GM10266 (cell line): ENCODE results near the gene S100A10.

Source experiments
- DNase-seq: peaks from one replicate; pipeline ENCODE4 v3.0.0; 2012; ENCODE audit errors: extremely low spot score
- TF ChIP-seq, protein P1 (sequence below): IDR thresholded peaks from 2 replicates; pipeline ENCODE4 v1.5.1; 2012; ENCODE audit warnings: mild to moderate bottlenecking, low read depth; ENCODE audit not compliant: control insufficient read depth, insufficient read depth; ENCODE audit errors: missing control alignments

The S100A10 gene

DNA sequence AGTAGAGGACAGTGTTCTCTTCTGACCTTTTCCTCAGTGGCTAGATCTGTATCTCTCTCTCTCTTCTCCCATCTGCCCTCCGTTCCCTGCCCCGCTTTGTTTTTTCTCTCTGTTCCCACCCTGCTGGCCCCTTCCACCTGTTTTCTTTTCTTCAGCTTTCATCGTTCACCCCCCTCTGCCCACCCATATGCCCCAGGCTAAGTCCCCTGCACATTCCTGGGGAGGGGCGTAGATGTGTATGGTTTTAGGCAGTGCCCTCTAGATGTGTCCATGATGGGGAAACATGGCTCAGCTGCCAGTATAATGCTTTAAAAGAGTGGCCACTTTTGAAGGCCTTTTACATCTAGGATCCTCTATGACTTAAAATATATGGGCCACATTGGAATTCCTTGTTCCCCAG is 29.6 kb upstream of the S100A10 start:
- TF ChIP-seq, protein P1, sequence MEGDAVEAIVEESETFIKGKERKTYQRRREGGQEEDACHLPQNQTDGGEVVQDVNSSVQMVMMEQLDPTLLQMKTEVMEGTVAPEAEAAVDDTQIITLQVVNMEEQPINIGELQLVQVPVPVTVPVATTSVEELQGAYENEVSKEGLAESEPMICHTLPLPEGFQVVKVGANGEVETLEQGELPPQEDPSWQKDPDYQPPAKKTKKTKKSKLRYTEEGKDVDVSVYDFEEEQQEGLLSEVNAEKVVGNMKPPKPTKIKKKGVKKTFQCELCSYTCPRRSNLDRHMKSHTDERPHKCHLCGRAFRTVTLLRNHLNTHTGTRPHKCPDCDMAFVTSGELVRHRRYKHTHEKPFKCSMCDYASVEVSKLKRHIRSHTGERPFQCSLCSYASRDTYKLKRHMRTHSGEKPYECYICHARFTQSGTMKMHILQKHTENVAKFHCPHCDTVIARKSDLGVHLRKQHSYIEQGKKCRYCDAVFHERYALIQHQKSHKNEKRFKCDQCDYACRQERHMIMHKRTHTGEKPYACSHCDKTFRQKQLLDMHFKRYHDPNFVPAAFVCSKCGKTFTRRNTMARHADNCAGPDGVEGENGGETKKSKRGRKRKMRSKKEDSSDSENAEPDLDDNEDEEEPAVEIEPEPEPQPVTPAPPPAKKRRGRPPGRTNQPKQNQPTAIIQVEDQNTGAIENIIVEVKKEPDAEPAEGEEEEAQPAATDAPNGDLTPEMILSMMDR: no peak

DNA sequence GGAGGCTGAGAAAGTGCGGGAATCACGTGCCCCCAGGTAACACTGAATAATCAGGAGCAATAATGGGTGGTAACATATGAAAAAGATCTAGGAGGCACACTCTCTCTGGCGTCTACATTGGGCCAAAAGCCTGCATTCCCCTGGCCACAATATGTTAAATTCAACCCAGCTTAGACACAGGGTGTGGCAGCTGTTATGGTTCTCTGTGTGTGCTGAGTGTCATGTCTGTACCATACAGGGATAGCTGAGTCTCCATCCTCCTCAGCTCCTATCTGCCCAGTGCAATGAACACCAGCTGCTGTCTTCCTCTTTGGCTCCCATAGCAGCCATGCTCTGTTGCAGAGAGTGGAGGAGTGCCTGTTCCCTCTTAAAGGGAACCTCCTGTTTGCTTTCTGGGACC is 28.8 kb upstream of the S100A10 start:
- TF ChIP-seq, protein P1: no peak
- no peak for DNase-seq

More for the DNA sequence above, 29.6 kb upstream of the S100A10 start:
- DNase-seq: no peak

DNA sequence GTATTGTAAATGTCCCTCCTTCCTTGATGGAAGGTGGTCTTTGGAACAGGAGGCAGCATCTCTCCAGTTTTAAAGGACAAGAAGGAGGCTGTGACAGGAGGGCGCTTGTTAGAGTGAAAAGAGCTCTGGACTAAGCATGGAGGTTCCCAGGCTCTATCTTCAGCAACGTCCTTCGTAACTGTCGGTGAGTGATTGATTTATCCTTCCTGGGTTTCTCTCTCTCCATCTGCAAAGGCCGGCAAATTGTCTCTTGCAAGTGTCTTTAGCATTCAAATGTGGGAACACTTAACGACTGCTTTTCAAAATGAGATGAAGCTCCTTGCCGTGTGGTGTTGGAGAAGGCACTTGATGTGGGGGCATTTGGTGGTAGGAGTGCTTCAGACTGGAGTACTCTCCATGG is 27.9 kb upstream of the S100A10 start:
- DNase-seq: no peak
- TF ChIP-seq, protein P1: no peak

DNA sequence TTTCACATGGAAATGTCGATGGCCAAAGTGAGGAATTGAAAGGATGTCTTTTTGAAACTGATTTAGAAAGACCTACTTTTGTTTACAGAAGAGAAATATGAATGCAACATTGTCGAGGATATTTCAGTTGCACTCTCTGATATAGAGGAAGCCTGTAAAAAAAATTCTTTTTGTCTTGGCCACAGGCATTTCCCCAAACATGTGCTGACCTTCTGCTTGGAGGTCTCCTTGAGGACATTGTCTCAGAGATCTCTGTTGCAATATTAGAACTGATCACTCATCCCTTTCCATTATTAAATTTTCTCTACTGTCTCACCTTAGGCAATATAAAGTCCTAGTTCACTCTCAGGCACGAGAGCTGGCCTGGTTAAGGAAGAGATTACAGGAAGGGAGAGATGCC is 27.2 kb upstream of the S100A10 start:
- no peak for DNase-seq
- TF ChIP-seq, protein P1: no peak

DNA sequence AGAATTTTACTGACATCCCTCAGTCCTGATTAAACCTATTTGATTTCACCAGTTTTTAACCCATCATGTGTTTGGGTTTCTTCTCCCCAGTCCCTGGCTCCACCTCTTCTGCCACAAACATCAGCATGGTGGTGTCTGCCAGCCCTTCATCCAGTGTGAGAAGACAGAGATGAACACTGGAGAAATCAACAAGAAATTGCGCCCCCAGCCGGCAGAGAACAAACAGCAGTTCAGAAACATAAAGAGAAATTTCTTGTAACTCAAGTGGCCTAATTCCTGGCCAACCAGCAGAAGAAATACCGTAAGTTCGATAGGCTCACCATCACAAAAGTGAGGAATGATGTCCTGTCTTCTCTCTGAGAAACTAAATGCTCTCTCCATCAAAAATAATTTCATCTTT is 24.9 kb upstream of the S100A10 start:
- no peak for DNase-seq
- TF ChIP-seq, protein P1: peak; percentile 36

DNA sequence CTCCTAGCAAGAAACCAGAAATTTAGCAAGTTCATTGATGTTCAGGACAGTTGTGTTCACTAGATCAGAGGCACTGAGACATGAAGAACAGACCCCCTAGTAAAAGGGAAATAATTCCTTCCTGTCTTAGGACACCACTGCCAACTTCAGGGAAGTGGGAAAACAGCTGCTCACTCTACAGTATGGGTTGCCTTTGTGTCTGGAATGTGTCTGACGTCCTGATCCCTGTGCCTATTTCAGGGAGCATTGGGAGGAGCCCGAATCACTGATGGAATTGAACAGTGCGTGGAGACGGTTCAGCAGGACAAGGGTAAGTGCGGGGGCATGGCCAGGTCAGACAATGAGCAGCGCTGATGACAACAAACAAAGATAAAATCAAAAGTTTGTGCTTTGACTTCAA is 22.1 kb upstream of the S100A10 start:
- DNase-seq: no peak
- TF ChIP-seq, protein P1: no peak

DNA sequence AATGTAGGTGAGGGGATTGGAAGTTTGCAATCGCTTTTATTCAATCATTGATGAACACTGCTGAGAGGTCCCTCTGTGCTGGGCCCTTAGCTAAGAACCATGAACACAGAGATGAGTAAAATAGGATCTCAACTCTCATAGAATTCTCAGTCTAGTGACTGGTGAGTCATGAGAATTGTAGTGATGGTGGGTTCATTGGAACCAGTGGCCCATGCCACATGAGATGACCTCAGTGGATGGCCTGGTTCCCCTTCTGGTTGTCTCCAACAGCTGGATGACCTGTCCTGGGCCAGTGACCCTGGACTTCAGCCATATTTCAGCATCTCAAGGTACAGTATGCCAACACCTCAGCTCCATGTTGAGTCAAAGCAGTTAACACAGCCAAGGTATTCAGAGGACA is 21.3 kb upstream of the S100A10 start:
- no peak for DNase-seq
- TF ChIP-seq, protein P1: no peak
